ENCODE results near the gene LRRC37A3. TPM values are rescaled to one million over a fixed set of nuclear protein-coding genes. Genes with fewer than 3 reads are reported as not detected.
A peak's percentile ranks its signal among the peaks of the same experiment; 100 is the strongest.
"Not testable (repeated sequence)": the region's sequence is repeated elsewhere in the genome, so short reads cannot be mapped to it uniquely, and the experiment has no call there.

The LRRC37A3 gene
- total RNA-seq, 4 donors from 2014 or later = 5.2 to 23.1 (median 9.8) TPM

DNA sequence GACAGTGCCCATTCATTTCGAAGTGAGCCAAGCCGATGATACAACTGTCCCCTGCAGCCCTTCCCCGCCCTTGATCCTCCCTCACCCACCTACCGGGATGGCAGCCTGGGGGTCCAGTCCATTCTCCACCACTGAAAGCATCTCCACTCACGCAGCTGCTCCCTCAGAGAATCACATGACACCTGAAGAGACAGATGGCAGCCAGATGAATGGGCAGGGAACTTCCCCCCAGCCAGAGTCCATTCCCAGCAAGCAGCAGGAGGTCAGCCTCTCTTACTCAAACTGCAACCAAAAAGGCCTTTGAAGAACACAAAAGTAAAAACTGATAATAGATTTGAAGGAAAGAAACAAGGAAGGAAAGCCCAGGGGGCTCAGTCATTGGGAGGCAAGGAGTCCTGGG is 90.2 kb downstream of the LRRC37A3 start:
- not testable (repeated sequence) for H3K36me3 ChIP-seq, DNase-seq, H3K27ac ChIP-seq

DNA sequence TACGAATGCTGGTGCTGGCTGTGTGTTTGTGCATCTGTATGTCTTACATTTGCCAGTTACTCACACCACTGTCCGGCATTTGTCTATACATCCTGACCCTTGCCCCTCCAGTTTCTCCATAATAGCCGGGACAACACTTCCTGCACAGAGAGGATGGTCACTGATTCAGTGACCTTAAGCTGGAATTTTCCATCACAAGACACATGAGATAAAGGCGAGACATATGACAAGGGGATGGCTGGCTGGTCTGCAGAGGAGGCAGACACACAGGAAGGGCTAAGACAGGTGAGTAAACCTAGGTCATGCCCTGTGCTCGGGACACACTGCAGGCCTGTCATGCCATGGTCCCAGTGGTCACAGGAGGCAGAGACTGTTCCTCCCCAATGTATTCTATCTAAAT is 100.4 kb downstream of the LRRC37A3 start:
- not testable (repeated sequence) for DNase-seq, H3K9me3 ChIP-seq, H3K4me3 ChIP-seq, H3K27me3 ChIP-seq, H3K4me1 ChIP-seq, H3K27ac ChIP-seq
- H3K36me3 ChIP-seq = peaks cover 0 to 46% (median 0%) of the 10 kb centered on the region in 3 donors

More for the DNA sequence above, 90.2 kb downstream of the LRRC37A3 start:
- H3K27me3 ChIP-seq, H3K9me3 ChIP-seq, H3K4me3 ChIP-seq: not testable (repeated sequence)
- H3K4me1 ChIP-seq = peaks cover 0 to 18% (median 0%) of the 10 kb centered on the region in 4 donors

DNA sequence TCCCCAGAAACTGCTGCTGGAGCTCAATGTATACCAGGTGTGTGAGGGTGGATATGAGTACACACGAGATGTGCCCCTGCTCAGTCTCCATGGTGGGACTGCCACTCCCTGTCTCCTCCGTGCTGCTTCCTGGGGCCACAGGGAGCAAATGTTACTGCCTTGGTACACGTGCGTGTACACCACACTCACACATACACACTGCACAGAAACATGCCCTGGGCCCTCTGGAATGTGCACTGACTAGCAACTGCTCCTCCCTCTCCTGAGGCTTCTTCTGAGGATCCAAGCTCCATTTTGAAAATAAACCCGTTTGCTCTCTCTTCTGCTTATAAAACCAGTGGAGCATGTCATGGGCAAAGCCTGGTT is 103.5 kb downstream of the LRRC37A3 start:
- peaks cover 0 to 22% (median 0%) of the 10 kb centered on the region in 3 donors for H3K36me3 ChIP-seq
- H3K9me3 ChIP-seq, DNase-seq, H3K4me3 ChIP-seq, H3K27me3 ChIP-seq, H3K27ac ChIP-seq, H3K4me1 ChIP-seq: not testable (repeated sequence)

DNA sequence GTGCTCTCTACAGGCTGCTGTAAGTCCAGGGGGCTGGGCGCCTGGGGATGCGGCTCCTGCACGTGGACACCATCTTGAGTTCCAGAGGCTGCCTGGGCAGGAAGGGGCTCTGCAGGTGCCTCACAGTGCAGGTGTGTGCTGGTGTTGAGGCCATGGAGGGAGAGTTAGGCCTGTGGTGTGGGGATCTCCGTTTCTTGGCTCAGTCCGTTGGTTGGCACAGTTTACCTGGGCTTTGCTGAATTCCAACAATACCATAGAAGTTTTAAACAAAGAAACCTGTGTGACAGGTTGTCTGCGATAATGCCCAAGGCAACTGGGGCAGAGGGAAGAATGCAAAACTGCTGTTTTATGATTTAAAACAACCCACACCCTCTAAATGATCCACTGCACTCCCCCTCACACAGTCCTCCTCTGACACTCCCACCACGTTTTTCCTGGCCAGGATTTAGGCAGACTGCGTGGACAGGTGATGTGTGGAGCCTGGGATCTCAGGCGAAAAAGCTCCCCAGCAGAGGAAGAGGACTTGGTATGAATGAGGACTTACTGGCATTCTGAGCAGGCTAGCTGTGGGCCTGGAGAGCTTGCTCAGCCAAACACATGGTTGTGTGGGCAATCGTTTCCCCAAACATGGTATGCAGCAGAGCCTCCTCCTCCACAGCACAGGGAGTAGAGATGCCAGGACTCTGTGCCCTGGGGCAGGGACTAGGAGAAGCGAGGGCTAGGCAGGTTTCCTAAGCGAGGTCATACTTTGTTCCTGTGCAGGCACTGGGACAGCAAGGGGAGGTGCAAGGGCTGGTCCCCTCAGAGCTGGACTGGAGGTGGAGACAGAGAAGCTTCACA is 104.1 kb downstream of the LRRC37A3 start:
- H3K4me1 ChIP-seq, H3K9me3 ChIP-seq, H3K4me3 ChIP-seq, H3K27ac ChIP-seq, DNase-seq, H3K27me3 ChIP-seq: not testable (repeated sequence)
- H3K36me3 ChIP-seq = peaks cover 0 to 16% (median 0%) of the 10 kb centered on the region in 3 donors

DNA sequence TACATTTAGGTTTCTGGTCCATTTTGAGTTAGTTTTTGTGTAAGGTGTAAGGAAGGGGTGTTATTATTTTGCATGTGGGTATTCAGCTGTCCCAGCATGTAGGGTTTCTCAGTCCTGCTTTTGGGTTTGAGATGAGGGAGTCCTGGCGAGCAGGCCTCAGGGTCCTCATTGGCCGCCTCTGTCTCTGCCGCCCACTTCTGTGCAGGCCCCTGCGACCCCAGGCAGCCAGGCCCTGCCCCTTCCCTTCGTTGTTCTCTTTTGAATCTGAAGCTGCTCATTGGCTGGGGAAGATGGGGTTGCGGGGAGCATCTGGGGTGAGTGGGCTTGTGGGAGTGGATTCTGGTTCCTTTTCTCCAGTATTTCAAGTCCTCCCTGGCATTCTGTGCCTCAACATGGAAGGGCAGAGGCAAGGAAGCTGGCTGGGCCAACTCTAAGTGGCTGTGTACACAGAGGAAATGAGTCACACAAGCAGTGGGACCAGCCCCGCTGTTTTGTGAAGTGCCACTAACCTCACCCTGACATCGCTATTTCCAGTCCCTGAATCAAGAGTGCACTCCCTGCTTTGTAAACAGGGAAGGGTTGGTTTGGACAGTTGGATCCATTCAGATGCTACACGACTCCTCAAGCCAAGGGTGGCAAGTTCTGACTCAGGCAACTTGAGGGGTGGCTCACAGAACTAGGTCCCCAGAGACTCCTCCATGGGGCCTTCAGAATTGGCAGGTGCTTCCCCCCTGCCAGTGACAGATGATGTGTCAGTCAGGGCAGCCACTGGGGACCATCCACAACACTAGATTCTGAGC is 110.9 kb downstream of the LRRC37A3 start:
- H3K4me3 ChIP-seq, H3K9me3 ChIP-seq, H3K4me1 ChIP-seq, H3K36me3 ChIP-seq, H3K27me3 ChIP-seq: not testable (repeated sequence)
- H3K27ac ChIP-seq = peak overlapping the region in 3 of 4 donors; percentile 35 to 59 (median 38)
- peak; percentile 44 to 84 (median 60) for DNase-seq

Small RNA genes within 50 kb of the gene (small RNA-seq; reads per million reads assigned to genes)
- gene AC037487.3 (0 reads per million in 2 donors), gene AC103810.6 (0 reads per million in 2 donors), gene AC103810.7 (0 reads per million in 2 donors), gene RDM1P4 (0 reads per million in 2 donors), gene RN7SL404P (0 reads per million in 2 donors), gene RNU7-115P (0 reads per million in 2 donors)

Other genes starting within 250 kb of the LRRC37A3 start
- 10 to 100 TPM; 49.5 to 72.0 (median 63.6) TPM for gene GNA13, start 137.3 kb upstream of the LRRC37A3 start, total RNA-seq
- 10 to 100 TPM in 1 of 4 donors, 1 to 10 TPM in 3; 4.0 to 25.6 (median 7.9) TPM for gene RGS9, start 217.9 kb upstream of the LRRC37A3 start, total RNA-seq